Kidney (tissue), 14 donors: ENCODE measurements around the gene MX1. TPM values are rescaled to one million over a fixed set of nuclear protein-coding genes. Genes with fewer than 3 reads are reported as not detected.

Source experiments
- DNase-seq, 5 donors: peaks; one replicate each; pipeline ENCODE4 v3.0.0-alpha.2; 2013 to 2020
- FAIRE-seq: peaks from 2 replicates; lab custom pipeline; 2012; peaks lifted over from hg19 to GRCh38; lab: Jason Lieb, UNC
- H3K27ac ChIP-seq, 2 donors: one replicate each; pipeline ENCODE4 v1.7.0; 2013; ENCODE audit warnings: low read depth in 2 of 2, low read length in 2 of 2, inconsistent platforms in 1 of 2
- H3K27me3 ChIP-seq: one replicate; pipeline ENCODE4 v1.7.1; 2013; ENCODE audit warnings: low read length, inconsistent platforms; ENCODE audit not compliant: control insufficient read depth, insufficient read depth
- H3K36me3 ChIP-seq, 3 donors: one replicate each; pipeline versions ENCODE4 v1.7.0 to v1.7.1; 2013; ENCODE audit warnings: low read length in 3 of 3, control low read depth in 1 of 3, inconsistent platforms in 1 of 3; ENCODE audit not compliant: insufficient read depth in 3 of 3, control insufficient read depth in 2 of 3
- H3K4me1 ChIP-seq, 3 donors: one replicate each; pipeline versions ENCODE4 v1.7.0 to v1.7.1; 2013; ENCODE audit warnings: low read length in 3 of 3, inconsistent platforms in 1 of 3, low read depth in 1 of 3; ENCODE audit not compliant: control insufficient read depth in 2 of 3, insufficient read depth in 2 of 3
- H3K4me3 ChIP-seq, 3 donors: one replicate each; pipeline versions ENCODE4 v1.7.0 to v1.8.1; 2013; ENCODE audit warnings: low read length in 3 of 3, control low read depth in 1 of 3, inconsistent platforms in 1 of 3
- H3K9ac ChIP-seq, 3 donors: one replicate each; pipeline versions ENCODE4 v1.7.0 to v1.7.1; 2013; ENCODE audit warnings: low read length in 3 of 3, control low read depth in 1 of 3, inconsistent platforms in 1 of 3
- H3K9me3 ChIP-seq, 3 donors: one replicate each; pipeline versions ENCODE4 v1.7.0 to v1.7.1; 2013; ENCODE audit warnings: low read length in 3 of 3, control low read depth in 1 of 3, inconsistent platforms in 1 of 3; ENCODE audit not compliant: control insufficient read depth in 2 of 3, insufficient read depth in 1 of 3
- CTCF ChIP-seq: IDR thresholded peaks from 3 replicates; pipeline ENCODE4 v1.5.1; 2012; ENCODE audit warnings: mild to moderate bottlenecking, moderate library complexity, borderline replicate concordance; ENCODE audit not compliant: insufficient read depth; ENCODE audit errors: extremely low read depth
- intact Hi-C: fragments of 100-400 bp; cut with DNase I; formaldehyde crosslinking; loops from one replicate; pipeline ENCODE4 v1.11.1; 2022
- polyA plus RNA-seq: library from polyadenylated mRNA; stranded (reverse); fragments of 350-450 nt; fragmentation: Illumina TruSeq; extraction: RNeasy Lipid Tissue Mini Kit (QIAGEN cat#74804); gene quantifications from one replicate; pipeline ENCODE4 v1.2.3, GENCODE V29; 2014; ENCODE audit warnings: low read depth, low replicate concordance; ENCODE audit not compliant: insufficient read depth
- total RNA-seq: library from RNA; stranded (reverse); fragmentation: NEBNext Ultra II Directional; extraction: Animal tissue kit (Norgen Biotek cat#: 25700); gene quantifications from one replicate; pipeline ENCODE4 v1.2.1, GENCODE V29; 2021
- donor health status: control.
- donor health status: control.
- donor health status: control.
- donor health status: control.
- donor health status: control.
- donor health status: DM: yes; HTN: yes; CAD: no.
- donor health status: Normal renal cell carcinoma (clear cell type).

Gene MX1
- total and polyA plus RNA-seq, 2 donors from 2014 or later = 22.9 to 47.4 TPM

DNA sequence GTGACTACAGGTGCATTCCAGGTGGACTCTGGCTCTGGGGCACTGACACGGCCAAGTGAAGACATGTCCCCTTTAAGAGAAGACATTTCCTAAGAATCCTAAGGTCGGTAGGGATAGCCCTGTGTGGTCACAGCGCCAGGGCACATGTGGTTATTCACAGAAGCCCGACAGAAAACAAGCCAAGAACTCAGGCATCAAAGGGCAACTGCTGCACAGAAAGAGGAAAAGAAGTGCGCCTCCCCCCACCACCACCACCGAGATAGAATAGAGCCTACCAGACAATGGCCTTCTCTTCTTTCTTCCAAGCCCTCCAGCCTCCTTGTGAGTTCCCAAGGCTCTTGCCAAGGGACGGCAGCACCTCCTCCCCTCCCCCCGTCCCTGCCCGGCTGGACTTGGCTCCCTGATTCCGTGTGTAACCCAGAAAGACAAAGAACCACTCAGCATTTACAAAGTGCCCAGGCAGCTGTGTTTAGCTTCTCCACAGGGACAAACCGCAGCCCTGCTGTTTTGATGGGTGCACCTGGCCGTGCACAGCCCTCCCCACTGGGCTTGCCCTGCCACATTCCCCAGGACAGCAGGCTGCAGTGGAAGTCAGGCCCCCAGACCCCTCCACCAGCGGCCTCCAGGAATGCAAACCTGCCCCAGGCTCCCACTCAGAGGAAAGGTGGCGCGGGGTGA is 51.7 kb downstream of the MX1 start:
- Histone ChIP-seq H3K27me3 (no peaks in the 10 kb centered on the region), H3K36me3 (peaks cover 0 to 15% (median 7%) of the 10 kb centered on the region in 3 donors), H3K9me3 (no peaks in the 10 kb centered on the region), H3K27ac (peak overlapping the region in 1 of 2 donors; percentile 69), H3K4me1 (peaks cover 0 to 16% (median 13%) of the 10 kb centered on the region in 3 donors), H3K9ac (no peak overlapping the region), H3K4me3 (peak overlapping the region in 1 of 3 donors; percentile 19)
- intact Hi-C loops = no loop called here
- FAIRE-seq = no peak
- DNase-seq = peak in 4 of 5 donors; percentile 35 to 65 (median 54)
- TF ChIP-seq CTCF = no peak

DNA sequence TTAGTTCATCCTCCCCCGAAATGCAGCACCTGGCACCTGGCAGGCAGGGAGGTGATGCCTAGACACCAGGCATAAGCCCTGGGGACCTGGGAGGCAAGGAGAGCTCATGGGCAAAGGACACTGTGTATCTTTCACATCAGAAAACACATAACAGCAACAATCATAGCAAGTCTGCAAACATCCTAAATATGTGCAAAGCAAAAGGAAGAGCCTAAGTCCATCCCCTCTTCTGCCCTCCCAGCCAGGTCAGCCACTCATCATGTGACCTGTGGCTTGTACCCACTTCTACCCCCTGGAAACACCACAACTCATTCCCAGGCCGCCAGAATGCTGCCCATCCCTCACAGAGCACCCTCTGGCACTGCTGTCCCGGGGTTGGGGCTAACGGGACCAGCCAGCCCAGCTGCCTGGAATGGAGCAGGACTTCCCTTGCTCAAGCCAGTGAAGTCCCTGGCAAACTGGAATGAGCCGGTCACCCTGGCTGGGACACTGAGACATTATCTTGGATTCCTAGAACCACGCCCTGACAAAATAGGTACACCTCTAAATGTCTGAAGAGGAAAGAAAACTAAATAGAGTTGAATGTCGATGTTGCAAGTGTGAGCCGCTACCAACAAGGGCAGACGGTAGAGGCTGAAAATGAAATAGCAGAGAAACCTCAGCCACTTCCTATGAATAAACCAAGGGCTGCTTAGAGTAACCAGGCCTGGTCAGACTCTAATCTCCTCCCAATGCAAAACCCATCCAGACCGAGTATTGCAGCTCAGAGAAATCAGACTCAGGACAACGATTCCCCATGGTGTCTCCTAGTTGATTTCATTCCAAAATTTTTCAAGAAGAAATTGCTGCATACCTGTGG is 52.5 kb downstream of the MX1 start:
- H3K27ac ChIP-seq = peak overlapping the region in 1 of 2 donors; percentile 69
- DNase-seq (no peak), FAIRE-seq (no peak)
- no peak overlapping the region for H3K4me3 ChIP-seq
- TF ChIP-seq CTCF = no peak
- H3K4me1 ChIP-seq = peaks cover 0 to 16% (median 13%) of the 10 kb centered on the region in 3 donors
- H3K36me3 ChIP-seq = peaks cover 0 to 13% (median 7%) of the 10 kb centered on the region in 3 donors
- intact Hi-C loops = no loop called here
- no peaks in the 10 kb centered on the region for H3K27me3 ChIP-seq
- H3K9ac ChIP-seq = no peak overlapping the region
- H3K9me3 ChIP-seq = no peaks in the 10 kb centered on the region

DNA sequence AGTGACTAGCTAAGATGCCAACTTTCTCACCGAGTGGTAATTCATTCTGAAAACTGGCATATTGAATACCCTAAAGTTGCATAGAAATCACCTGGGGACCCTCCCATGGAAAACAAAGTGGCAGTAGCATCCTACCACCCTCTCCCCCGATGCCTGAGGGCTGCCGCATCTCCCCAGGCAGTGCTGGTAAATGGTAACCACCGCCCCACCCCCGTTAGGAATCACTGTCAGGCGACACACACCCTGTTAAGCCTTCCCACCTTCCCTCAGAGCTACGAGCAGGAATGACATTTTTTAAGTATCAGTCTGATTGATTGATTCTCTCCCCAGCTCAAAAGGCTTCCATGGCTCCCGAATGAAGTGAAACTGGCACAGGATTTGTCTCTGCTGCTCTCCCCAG is 53.6 kb downstream of the MX1 start:
- Histone ChIP-seq H3K4me1 (peaks cover 0 to 17% (median 16%) of the 10 kb centered on the region in 3 donors), H3K9me3 (no peaks in the 10 kb centered on the region), H3K36me3 (peaks cover 0 to 17% (median 7%) of the 10 kb centered on the region in 3 donors), H3K4me3 (no peak overlapping the region), H3K9ac (no peak overlapping the region), H3K27ac (peak overlapping the region; percentile 34 to 51), H3K27me3 (no peaks in the 10 kb centered on the region)
- intact Hi-C loops = no loop called here
- no peak for TF ChIP-seq CTCF
- DNase-seq = no peak
- no peak for FAIRE-seq
